MM.1S (cell line): ENCODE data around the gene PTPRN2.
"Not testable (repeated sequence)": the region's sequence is repeated elsewhere in the genome, so short reads cannot be mapped to it uniquely, and the experiment has no call there.

Experiments used
- DNase-seq: peaks from one replicate; pipeline ENCODE4 v3.0.0-alpha.2; 2015
- H2AFZ ChIP-seq: fragments of 300-600 bp; sonication (generic); 2 replicates; pipeline ENCODE4 v1.6.0; 2016; ENCODE audit warnings: antibody characterized with exemption, low read length
- H3F3A ChIP-seq: fragments of 300-600 bp; sonication (generic); 2 replicates; pipeline ENCODE4 v1.6.1; 2016; ENCODE audit warnings: mild to moderate bottlenecking, antibody characterized with exemption, low read length, moderate library complexity, mixed read lengths; ENCODE audit not compliant: insufficient read depth
- H3K27ac ChIP-seq: fragments of 300-600 bp; sonication (generic); 2 replicates; pipeline ENCODE4 v1.5.1; 2016; ENCODE audit warnings: mild to moderate bottlenecking, low read length
- H3K27me3 ChIP-seq: fragments of 300-600 bp; sonication (generic); replicated peaks from 2 replicates; pipeline ENCODE4 v1.6.0; 2016; ENCODE audit warnings: low read length; ENCODE audit not compliant: insufficient read depth
- H3K36me3 ChIP-seq: fragments of 300-600 bp; sonication (generic); replicated peaks from 2 replicates; pipeline ENCODE4 v1.6.1; 2016; ENCODE audit warnings: mild to moderate bottlenecking, low read length, mixed read lengths; ENCODE audit not compliant: insufficient read depth
- H3K4me1 ChIP-seq: fragments of 300-600 bp; sonication (generic); 2 replicates; pipeline ENCODE4 v1.6.1; 2016; ENCODE audit warnings: low read length, mixed read lengths
- H3K4me2 ChIP-seq: fragments of 300-600 bp; sonication (generic); 2 replicates; pipeline ENCODE4 v1.6.0; 2016; ENCODE audit warnings: low read depth, low read length
- H3K4me3 ChIP-seq: fragments of 300-600 bp; sonication (generic); 2 replicates; pipeline ENCODE4 v1.5.1; 2016; ENCODE audit warnings: low read length, mixed read lengths
- H3K79me2 ChIP-seq: fragments of 300-600 bp; sonication (generic); 2 replicates; pipeline ENCODE4 v1.6.1; 2016; ENCODE audit warnings: mixed run types, low read length, mixed read lengths
- H3K9ac ChIP-seq: fragments of 300-600 bp; sonication (generic); 2 replicates; pipeline ENCODE4 v1.6.1; 2016; ENCODE audit warnings: low read length, mixed read lengths
- H3K9me2 ChIP-seq: fragments of 300-600 bp; sonication (generic); replicated peaks from 2 replicates; pipeline ENCODE4 v1.6.1; 2016; ENCODE audit warnings: mild to moderate bottlenecking, low read length, mixed read lengths; ENCODE audit not compliant: insufficient read depth
- H3K9me3 ChIP-seq: fragments of 300-600 bp; sonication (generic); replicated peaks from 2 replicates; pipeline ENCODE4 v1.6.1; 2016; ENCODE audit warnings: mild to moderate bottlenecking, low read length, mixed read lengths; ENCODE audit not compliant: insufficient read depth
- H4K20me1 ChIP-seq: fragments of 300-600 bp; sonication (generic); 2 replicates; pipeline ENCODE4 v1.6.1; 2016; ENCODE audit warnings: mild to moderate bottlenecking, low read length, moderate library complexity, mixed read lengths; ENCODE audit not compliant: insufficient read depth
- EZH2 ChIP-seq: fragments of 300-600 bp; sonication (generic); optimal IDR thresholded peaks from 2 replicates; pipeline ENCODE3; 2017; ENCODE audit warnings: low read depth, mild to moderate bottlenecking, antibody characterized with exemption, low read length, mixed read lengths
- EZH2phosphoT487 ChIP-seq: fragments of 300-600 bp; sonication (generic); IDR thresholded peaks from 2 replicates; pipeline ENCODE4 v1.6.1; 2018; ENCODE audit warnings: antibody characterized with exemption, low read length
- TF ChIP-seq, protein P1 (sequence below): fragments of 300-600 bp; sonication (generic); IDR thresholded peaks from 2 replicates; pipeline ENCODE4 v1.5.1; 2016; ENCODE audit warnings: antibody characterized with exemption, low read length, mixed read lengths

PTPRN2 gene

DNA sequence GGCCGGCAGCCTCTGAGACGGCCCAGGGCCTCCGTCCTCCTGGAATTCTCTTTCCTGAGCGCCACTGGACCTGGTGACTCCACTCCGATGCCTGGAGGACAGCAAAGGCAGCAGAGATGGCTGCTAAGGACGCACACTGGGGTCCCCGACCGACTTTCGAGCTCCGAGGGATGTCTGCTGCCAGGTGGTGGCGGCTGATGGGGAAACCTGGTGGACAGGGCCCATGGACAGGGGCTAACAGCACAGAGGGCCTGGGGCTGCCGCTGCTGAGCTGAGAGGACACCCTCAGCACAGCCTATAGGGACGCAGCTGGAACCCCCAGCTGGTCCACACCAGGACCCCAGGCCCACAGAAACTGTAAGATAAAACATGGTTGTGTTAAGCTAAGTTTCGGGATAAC lies 884.5 kb downstream of the PTPRN2 start:
- no peak for TF ChIP-seq EZH2
- TF ChIP-seq, protein P1, sequence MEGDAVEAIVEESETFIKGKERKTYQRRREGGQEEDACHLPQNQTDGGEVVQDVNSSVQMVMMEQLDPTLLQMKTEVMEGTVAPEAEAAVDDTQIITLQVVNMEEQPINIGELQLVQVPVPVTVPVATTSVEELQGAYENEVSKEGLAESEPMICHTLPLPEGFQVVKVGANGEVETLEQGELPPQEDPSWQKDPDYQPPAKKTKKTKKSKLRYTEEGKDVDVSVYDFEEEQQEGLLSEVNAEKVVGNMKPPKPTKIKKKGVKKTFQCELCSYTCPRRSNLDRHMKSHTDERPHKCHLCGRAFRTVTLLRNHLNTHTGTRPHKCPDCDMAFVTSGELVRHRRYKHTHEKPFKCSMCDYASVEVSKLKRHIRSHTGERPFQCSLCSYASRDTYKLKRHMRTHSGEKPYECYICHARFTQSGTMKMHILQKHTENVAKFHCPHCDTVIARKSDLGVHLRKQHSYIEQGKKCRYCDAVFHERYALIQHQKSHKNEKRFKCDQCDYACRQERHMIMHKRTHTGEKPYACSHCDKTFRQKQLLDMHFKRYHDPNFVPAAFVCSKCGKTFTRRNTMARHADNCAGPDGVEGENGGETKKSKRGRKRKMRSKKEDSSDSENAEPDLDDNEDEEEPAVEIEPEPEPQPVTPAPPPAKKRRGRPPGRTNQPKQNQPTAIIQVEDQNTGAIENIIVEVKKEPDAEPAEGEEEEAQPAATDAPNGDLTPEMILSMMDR = no peak
- no peak for TF ChIP-seq EZH2phosphoT487
- H3K9me3 ChIP-seq = no peaks in the 10 kb centered on the region
- H2AFZ ChIP-seq = no peak overlapping the region
- no peaks in the 10 kb centered on the region for H3K36me3 ChIP-seq
- no peaks in the 10 kb centered on the region for H3K4me1 ChIP-seq
- H3K27me3 ChIP-seq = peaks cover 99% of the 10 kb centered on the region
- no peaks in the 10 kb centered on the region for H4K20me1 ChIP-seq
- no peak for DNase-seq
- no peak overlapping the region for H3K9ac ChIP-seq
- H3F3A ChIP-seq = no peaks in the 10 kb centered on the region
- no peaks in the 10 kb centered on the region for H3K9me2 ChIP-seq
- no peak overlapping the region for H3K4me2 ChIP-seq
- H3K27ac ChIP-seq = no peak overlapping the region
- H3K4me3 ChIP-seq = no peak overlapping the region
- no peaks in the 10 kb centered on the region for H3K79me2 ChIP-seq

DNA sequence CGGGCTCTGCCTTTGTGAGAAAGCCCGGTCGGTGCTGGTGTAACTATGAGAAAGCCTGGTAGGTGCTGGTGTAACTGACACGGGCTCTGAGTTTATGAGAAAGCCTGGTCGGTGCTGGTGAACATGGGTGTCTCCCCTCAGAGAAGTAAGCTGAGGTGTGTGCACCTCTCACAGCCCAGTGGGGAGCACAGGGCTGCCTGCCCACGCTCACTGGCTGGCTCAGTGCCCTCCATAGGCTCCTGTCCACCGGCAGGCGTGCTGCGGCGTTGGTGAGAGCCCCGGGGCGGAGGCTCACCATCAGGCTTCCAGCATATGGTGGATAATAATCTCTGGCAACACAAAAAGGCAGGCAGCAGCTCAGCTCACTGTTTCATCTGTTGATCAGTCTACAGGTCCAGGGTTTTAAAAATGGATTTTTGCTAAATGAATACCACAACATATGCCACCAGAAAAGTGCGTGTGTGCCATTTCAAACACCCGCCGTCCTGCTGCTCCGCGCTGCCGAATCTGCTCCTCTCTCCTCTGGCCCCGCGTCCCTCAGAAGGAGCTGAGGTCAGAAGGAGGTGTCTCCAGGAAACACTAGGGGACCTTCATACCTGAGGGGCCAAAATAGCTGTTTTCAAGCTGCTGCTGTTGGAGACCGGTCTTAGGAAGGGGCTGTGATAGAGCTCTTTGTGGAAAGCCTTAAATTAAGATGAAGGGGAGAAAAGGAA lies 885.2 kb downstream of the PTPRN2 start:
- Histone ChIP-seq H2AFZ (no peak overlapping the region), H3K4me2 (no peak overlapping the region), H3K4me1 (no peaks in the 10 kb centered on the region), H3K9ac (no peak overlapping the region), H3K9me2 (no peaks in the 10 kb centered on the region), H3K79me2 (no peaks in the 10 kb centered on the region), H3K36me3 (no peaks in the 10 kb centered on the region), H3F3A (no peaks in the 10 kb centered on the region), H4K20me1 (no peaks in the 10 kb centered on the region), H3K27me3 (peaks cover 97% of the 10 kb centered on the region), H3K4me3 (no peak overlapping the region), H3K9me3 (no peaks in the 10 kb centered on the region), H3K27ac (no peak overlapping the region)
- DNase-seq = no peak
- no peak for TF ChIP-seq EZH2phosphoT487
- TF ChIP-seq, protein P1 = no peak
- no peak for TF ChIP-seq EZH2

DNA sequence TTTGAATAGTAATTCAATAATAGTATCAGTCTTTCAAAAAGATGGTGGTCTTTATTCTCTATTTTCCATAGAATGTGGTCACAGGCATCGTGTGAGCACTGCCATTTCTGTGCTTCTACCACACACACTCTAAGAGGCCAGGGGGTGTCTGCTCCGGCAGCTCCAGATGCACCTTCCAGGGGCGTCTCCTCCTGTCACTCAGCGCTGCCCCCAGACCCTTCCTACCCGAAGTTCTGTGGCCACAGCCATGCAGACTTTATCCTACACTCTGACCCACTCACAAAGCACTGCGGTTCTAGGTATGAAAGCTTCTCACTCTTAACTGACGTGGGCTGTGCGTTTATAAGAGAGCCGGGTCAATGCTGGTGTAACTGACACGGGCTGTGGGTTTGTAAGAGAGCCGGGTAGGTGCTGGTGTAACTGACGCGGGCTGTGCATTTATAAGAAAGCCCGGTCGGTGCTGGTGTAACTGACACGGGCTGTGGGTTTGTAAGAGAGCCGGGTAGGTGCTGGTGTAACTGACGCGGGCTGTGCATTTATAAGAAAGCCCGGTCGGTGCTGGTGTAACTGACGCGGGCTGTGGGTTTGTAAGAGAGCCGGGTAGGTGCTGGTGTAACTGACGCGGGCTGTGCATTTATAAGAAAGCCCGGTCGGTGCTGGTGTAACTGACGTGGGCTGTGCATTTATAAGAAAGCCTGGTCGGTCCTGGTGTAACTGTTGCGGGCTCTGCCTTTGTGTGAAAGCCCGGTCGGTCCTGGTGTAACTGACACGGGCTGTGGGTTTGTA lies 886.0 kb downstream of the PTPRN2 start:
- H3K9ac ChIP-seq, H3K4me2 ChIP-seq, H3K79me2 ChIP-seq, H3F3A ChIP-seq, H3K4me3 ChIP-seq, H3K9me2 ChIP-seq, H3K27ac ChIP-seq, H3K9me3 ChIP-seq, H4K20me1 ChIP-seq, H3K4me1 ChIP-seq, DNase-seq, H3K36me3 ChIP-seq, H2AFZ ChIP-seq: not testable (repeated sequence)
- peaks cover 88% of the 10 kb centered on the region for H3K27me3 ChIP-seq
